Activated CD8-positive, alpha-beta memory T cell treated with anti-CD3 and anti-CD28 coated beads for 1 hour (primary cell): Measurements from ENCODE around the gene BABAM2.
"Not testable (repeated sequence)": the region's sequence is repeated elsewhere in the genome, so short reads cannot be mapped to it uniquely, and the experiment has no call there.

Source experiments
- DNase-seq, 2 donors: peaks; one replicate each; pipeline ENCODE4 v3.0.0-alpha.2; 2020; ENCODE audit warnings: low read depth in 1 of 2; ENCODE audit errors: extremely low read depth in 1 of 2

Gene BABAM2

GRCh38 chr2:28320009-28320365 is 429.5 kb downstream of the BABAM2 start:
- no peak for DNase-seq

- DNase-seq: no peak
Measured at GRCh38 chr2:28320371-28320770, 429.8 kb downstream of the BABAM2 start.

GRCh38 chr2:28321426-28321825 is 430.9 kb downstream of the BABAM2 start:
- no peak for DNase-seq

GRCh38 chr2:28322051-28322450 is 431.5 kb downstream of the BABAM2 start:
- no peak for DNase-seq

- DNase-seq: no peak
Measured at GRCh38 chr2:28322456-28322855, 431.9 kb downstream of the BABAM2 start.

- no peak for DNase-seq
Measured at GRCh38 chr2:28322981-28323396, 432.5 kb downstream of the BABAM2 start.

- no peak for DNase-seq
Measured at GRCh38 chr2:28325173-28325566, 434.6 kb downstream of the BABAM2 start.

GRCh38 chr2:28325567-28326468 is 435.3 kb downstream of the BABAM2 start:
- no peak for DNase-seq

- DNase-seq: no peak
Measured at GRCh38 chr2:28326469-28326805, 435.9 kb downstream of the BABAM2 start.

- no peak for DNase-seq
Measured at GRCh38 chr2:28326881-28327505, 436.5 kb downstream of the BABAM2 start.

- no peak for DNase-seq
Measured at GRCh38 chr2:28327581-28327955, 437.0 kb downstream of the BABAM2 start.

GRCh38 chr2:28327956-28328922 is 437.7 kb downstream of the BABAM2 start:
- DNase-seq: no peak

GRCh38 chr2:28329184-28329583 is 438.7 kb downstream of the BABAM2 start:
- no peak for DNase-seq

GRCh38 chr2:28330722-28331121 is 440.2 kb downstream of the BABAM2 start:
- not testable (repeated sequence) for DNase-seq

GRCh38 chr2:28331797-28332196 is 441.3 kb downstream of the BABAM2 start:
- not testable (repeated sequence) for DNase-seq

GRCh38 chr2:28332696-28333095 is 442.2 kb downstream of the BABAM2 start:
- DNase-seq: no peak

GRCh38 chr2:28333606-28334526 is 443.3 kb downstream of the BABAM2 start:
- DNase-seq: no peak

GRCh38 chr2:28334527-28334894 is 444.0 kb downstream of the BABAM2 start:
- DNase-seq: no peak

GRCh38 chr2:28335265-28335664 is 444.7 kb downstream of the BABAM2 start:
- DNase-seq: not testable (repeated sequence)

- DNase-seq: no peak
Measured at GRCh38 chr2:28335666-28336065, 445.1 kb downstream of the BABAM2 start.
